ENCODE data around the gene SBK1.
A peak's percentile ranks its signal among the peaks of the same experiment; 100 is the strongest.

DNA sequence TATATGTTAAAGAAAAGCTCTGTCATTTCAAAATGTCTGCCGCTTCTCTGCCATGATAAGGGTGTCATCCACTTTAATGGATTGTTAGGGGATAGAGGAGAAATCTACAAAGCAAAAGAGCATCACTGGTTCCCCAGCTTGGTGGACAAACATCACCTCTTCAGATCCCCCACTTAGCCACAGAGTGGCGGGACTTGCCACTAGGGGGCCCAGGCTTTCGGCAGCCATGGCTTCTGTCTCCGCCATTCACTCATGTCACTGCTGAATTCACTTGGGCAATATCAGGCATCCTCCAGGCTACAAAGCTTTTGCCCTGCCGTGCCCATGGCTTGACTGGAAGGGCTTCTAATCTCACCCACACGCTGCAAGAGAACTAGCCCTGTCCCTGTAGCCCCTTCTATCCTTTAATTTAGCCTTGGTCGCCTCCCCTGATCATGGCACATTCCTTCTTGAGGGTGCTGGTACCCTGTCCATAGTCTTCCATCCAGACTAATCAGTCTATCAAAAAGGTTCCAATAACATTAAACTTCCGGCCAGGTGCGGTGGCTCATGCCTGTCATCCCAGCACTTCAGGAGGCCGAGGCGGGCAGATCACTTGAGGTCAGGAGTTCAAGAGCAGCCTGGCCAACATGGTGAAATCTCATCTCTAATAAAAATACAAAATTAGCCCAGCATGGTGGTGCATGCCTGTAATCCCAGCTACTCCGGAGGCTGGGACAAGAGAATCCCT, 34.7 kb downstream of the SBK1 start:
- TF ChIP-seq ZNF274 (IDR thresholded peaks at IDR 0.05; ENCODE audit: low read depth, low read length), result no peak
- TF ChIP-seq YY1 (IDR thresholded peaks at IDR 0.05; ENCODE audit: insufficient read depth, insufficient read length), result peak; percentile 53

Measured in NT2/D1 (cell line).